Measurements from ENCODE around the gene IL4R. TPM values are rescaled to one million over a fixed set of nuclear protein-coding genes. Genes with fewer than 3 reads are reported as not detected.
A peak's percentile ranks its signal among the peaks of the same experiment; 100 is the strongest.

The IL4R gene
- total and polyA plus RNA-seq, 2 of the 13 experiments (the other 11 are each of a cell fraction or from before 2014, with no cell fraction given): 15.9 to 49.6 TPM

DNA sequence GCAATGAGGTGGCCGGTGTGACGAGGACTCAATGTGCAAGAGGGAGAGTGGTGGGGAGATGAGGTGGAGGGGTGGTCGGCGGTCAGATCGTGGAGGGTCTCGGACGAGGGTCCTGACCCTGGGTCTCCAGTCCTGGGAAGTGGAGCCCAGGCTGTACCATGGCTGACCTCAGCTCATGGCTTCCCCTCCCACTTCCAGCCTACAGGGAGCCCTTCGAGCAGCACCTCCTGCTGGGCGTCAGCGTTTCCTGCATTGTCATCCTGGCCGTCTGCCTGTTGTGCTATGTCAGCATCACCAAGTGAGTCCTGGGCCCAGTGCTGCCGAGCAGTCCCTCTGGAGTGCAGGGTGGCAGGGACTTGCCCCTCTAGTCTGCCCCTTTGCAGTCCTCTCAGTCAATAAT lies 41.8 kb downstream of the IL4R start (continued):
- TF ChIP-seq PAX8 (CRISPR knock-in tag; IDR thresholded peaks at IDR 0.05; ENCODE audit: borderline replicate concordance) (no peak), ARID4A (CRISPR knock-in tag; IDR thresholded peaks at IDR 0.05; ENCODE audit: borderline replicate concordance) (0 out of 2 replicates have a peak, but pooled peaks have one; percentile 25), RBM22 (optimal IDR thresholded peaks at IDR 0.05; ENCODE audit: low read length) (no peak), SOX6 (IDR thresholded peaks at IDR 0.05) (no peak), SOX6 (CRISPR knock-in tag; IDR thresholded peaks at IDR 0.05) (no peak), HNRNPL (IDR thresholded peaks at IDR 0.05; ENCODE audit: low read depth, low read length) (no peak), KDM6A (CRISPR knock-in tag; IDR thresholded peaks at IDR 0.05; ENCODE audit: low read depth) (no peak), ZNF512 (CRISPR knock-in tag; IDR thresholded peaks at IDR 0.05) (no peak), MLLT10 (CRISPR knock-in tag; IDR thresholded peaks at IDR 0.05) (no peak)
- TF ChIP-seq, protein P1, sequence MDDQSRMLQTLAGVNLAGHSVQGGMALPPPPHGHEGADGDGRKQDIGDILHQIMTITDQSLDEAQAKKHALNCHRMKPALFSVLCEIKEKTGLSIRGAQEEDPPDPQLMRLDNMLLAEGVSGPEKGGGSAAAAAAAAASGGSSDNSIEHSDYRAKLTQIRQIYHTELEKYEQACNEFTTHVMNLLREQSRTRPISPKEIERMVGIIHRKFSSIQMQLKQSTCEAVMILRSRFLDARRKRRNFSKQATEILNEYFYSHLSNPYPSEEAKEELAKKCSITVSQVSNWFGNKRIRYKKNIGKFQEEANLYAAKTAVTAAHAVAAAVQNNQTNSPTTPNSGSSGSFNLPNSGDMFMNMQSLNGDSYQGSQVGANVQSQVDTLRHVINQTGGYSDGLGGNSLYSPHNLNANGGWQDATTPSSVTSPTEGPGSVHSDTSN (CRISPR knock-in tag; IDR thresholded peaks at IDR 0.05; ENCODE audit: borderline replicate concordance): no peak
- TF ChIP-seq, protein P2, sequence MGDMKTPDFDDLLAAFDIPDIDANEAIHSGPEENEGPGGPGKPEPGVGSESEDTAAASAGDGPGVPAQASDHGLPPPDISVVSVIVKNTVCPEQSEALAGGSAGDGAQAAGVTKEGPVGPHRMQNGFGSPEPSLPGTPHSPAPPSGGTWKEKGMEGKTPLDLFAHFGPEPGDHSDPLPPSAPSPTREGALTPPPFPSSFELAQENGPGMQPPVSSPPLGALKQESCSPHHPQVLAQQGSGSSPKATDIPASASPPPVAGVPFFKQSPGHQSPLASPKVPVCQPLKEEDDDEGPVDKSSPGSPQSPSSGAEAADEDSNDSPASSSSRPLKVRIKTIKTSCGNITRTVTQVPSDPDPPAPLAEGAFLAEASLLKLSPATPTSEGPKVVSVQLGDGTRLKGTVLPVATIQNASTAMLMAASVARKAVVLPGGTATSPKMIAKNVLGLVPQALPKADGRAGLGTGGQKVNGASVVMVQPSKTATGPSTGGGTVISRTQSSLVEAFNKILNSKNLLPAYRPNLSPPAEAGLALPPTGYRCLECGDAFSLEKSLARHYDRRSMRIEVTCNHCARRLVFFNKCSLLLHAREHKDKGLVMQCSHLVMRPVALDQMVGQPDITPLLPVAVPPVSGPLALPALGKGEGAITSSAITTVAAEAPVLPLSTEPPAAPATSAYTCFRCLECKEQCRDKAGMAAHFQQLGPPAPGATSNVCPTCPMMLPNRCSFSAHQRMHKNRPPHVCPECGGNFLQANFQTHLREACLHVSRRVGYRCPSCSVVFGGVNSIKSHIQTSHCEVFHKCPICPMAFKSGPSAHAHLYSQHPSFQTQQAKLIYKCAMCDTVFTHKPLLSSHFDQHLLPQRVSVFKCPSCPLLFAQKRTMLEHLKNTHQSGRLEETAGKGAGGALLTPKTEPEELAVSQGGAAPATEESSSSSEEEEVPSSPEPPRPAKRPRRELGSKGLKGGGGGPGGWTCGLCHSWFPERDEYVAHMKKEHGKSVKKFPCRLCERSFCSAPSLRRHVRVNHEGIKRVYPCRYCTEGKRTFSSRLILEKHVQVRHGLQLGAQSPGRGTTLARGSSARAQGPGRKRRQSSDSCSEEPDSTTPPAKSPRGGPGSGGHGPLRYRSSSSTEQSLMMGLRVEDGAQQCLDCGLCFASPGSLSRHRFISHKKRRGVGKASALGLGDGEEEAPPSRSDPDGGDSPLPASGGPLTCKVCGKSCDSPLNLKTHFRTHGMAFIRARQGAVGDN (CRISPR knock-in tag; IDR thresholded peaks at IDR 0.05): peak; percentile 38
- TF ChIP-seq, protein P3, sequence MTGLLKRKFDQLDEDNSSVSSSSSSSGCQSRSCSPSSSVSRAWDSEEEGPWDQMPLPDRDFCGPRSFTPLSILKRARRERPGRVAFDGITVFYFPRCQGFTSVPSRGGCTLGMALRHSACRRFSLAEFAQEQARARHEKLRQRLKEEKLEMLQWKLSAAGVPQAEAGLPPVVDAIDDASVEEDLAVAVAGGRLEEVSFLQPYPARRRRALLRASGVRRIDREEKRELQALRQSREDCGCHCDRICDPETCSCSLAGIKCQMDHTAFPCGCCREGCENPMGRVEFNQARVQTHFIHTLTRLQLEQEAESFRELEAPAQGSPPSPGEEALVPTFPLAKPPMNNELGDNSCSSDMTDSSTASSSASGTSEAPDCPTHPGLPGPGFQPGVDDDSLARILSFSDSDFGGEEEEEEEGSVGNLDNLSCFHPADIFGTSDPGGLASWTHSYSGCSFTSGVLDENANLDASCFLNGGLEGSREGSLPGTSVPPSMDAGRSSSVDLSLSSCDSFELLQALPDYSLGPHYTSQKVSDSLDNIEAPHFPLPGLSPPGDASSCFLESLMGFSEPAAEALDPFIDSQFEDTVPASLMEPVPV (CRISPR knock-in tag; IDR thresholded peaks at IDR 0.05): no peak

Data from HepG2 (cell line).